Melanocyte of skin (primary cell): ENCODE measurements around the gene DFFB. TPM values are rescaled to one million over a fixed set of nuclear protein-coding genes. Genes with fewer than 3 reads are reported as not detected.

ENCODE experiments used
- total RNA-seq, 2 donors: library from RNA; depleted of rRNA; stranded (reverse); fragments of >200 nt; gene quantifications; 2 replicates each; pipeline ENCODE4 v1.2.3, GENCODE V29; 2012

DFFB gene, protein sequence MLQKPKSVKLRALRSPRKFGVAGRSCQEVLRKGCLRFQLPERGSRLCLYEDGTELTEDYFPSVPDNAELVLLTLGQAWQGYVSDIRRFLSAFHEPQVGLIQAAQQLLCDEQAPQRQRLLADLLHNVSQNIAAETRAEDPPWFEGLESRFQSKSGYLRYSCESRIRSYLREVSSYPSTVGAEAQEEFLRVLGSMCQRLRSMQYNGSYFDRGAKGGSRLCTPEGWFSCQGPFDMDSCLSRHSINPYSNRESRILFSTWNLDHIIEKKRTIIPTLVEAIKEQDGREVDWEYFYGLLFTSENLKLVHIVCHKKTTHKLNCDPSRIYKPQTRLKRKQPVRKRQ
- 10 to 100 TPM; 10.3 to 14.5 TPM for total RNA-seq

DNA sequence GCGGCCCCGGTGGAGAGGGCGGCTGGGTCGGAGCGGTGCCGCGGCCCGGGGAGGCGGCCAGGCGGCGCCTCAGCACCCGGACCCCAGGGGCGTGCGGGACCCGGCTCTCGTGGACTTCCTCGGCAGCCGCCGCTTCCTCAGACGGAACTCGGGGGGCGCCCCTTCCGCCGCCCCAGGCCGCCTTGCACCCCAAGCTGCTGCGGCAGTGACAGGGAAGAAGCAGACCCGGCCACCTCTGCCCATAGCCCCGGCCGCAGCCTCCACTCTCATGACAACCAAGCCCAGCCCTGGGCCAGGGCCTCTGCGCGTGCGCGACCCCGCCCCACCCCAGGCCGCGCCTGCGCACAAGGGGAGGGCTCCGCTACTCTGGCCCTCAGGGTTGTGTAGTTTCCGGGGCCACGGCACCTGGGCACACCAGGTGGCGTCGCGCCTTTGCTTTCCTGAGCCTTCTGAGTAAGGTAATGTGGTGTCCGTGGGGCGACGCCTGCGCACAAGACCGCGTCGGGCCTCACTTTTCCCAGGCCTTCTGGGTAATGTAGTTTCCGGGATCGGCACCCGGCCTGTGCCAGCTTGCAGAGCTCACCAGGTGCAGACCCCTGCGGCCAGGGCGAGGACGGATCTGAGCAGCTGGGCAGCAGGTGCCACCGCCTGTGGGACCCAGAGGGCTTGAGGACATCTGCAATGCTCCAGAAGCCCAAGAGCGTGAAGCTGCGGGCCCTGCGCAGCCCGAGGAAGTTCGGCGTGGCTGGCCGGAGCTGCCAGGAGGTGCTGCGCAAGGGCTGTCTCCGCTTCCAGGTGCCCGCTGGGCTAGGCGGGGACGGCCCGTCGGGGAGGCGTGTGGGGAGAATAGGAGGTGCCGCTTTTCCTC, at the start of gene DFFB, which contains the start of gene CEP104:
Gene DFFB (plus strand): TSS at position 554 of the 868 bp plus-strand sequence. CDS start 128 bp downstream, at position 682.
Gene CEP104 (minus strand): TSS at position 289 of the 868 bp plus-strand sequence. CDS start 4,804 bp downstream, outside the sequence.

GRCh38 chr1:3900150-3900968, 43.1 kb downstream of the DFFB start, which contains the start of gene C1orf174:
Gene C1orf174 (minus strand): TSS chr1:3900272. CDS start chr1:3900186, 86 bp downstream.

Other genes starting within 250 kb of the DFFB start
- 1 to 10 TPM in 1 of 2 donors, under 1 TPM in 1; 1.00 to 1.7 TPM for gene MEGF6, start 246.0 kb upstream of the DFFB start, total RNA-seq
- gene TPRG1L, start 232.5 kb upstream of the DFFB start, total RNA-seq = 10 to 100 TPM; 11.3 to 13.4 TPM
- 10 to 100 TPM in 1 of 2 donors, 1 to 10 TPM in 1; 10.0 to 13.3 TPM for gene WRAP73, start 207.4 kb upstream of the DFFB start, total RNA-seq
- under 1 TPM in 1 of 2 donors, not detected in 1; under 0.01 TPM for gene TP73, start 205.0 kb upstream of the DFFB start, total RNA-seq
- gene CCDC27, start 105.0 kb upstream of the DFFB start, total RNA-seq = not detected
- 1 to 10 TPM; 1.4 to 3.3 TPM for gene SMIM1, start 84.7 kb upstream of the DFFB start, total RNA-seq
- gene LRRC47, start 61.0 kb upstream of the DFFB start, total RNA-seq = 10 to 100 TPM; 25.1 to 37.3 TPM
- 10 to 100 TPM; 18.9 to 23.0 TPM for gene CEP104, start 265 bp upstream of the DFFB start, total RNA-seq
- 10 to 100 TPM; 18.6 to 33.0 TPM for gene C1orf174, start 42.8 kb downstream of the DFFB start, total RNA-seq